Body of pancreas (tissue), 4 donors: ENCODE measurements around the gene ACAD8.

ENCODE experiments used
- POLR2A ChIP-seq, 3 donors: fragments of 450-650 bp; IDR thresholded peaks; one replicate each; pipeline ENCODE4 v1.6.1; 2016; ENCODE audit warnings: antibody characterized with exemption in 3 of 3, mild to moderate bottlenecking in 2 of 3
- TF ChIP-seq, protein P1 (sequence below), 7 experiments: fragments of 450-650 bp in 4 of 7; fragments of 200-600 bp in 3 of 7; sonication (generic) in 3 of 7; IDR thresholded peaks; one replicate each; pipeline ENCODE4 v1.5.1; 2016 to 2019; ENCODE audit warnings: antibody characterized with exemption in 7 of 7

DNA sequence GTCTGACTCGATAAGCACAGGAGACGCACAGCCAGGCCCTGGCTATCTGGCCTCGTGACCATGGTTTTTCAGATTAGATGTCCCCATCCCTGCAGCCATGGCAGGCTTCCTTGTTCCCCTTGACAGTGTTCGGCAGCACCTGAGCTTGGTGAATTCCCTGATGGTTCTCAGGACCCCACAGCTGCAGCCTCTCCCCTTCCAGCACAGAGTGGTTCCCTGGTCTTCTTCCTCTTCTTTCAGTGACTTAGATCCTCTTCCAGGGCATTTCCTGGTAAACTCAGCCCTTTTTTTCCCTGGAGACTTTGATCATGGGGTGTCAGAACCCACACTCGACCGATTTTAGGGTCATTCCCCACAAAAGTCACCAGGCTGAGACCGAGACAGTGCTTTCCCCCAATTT is 37.3 kb downstream of the ACAD8 start:
- TF ChIP-seq, protein P1, sequence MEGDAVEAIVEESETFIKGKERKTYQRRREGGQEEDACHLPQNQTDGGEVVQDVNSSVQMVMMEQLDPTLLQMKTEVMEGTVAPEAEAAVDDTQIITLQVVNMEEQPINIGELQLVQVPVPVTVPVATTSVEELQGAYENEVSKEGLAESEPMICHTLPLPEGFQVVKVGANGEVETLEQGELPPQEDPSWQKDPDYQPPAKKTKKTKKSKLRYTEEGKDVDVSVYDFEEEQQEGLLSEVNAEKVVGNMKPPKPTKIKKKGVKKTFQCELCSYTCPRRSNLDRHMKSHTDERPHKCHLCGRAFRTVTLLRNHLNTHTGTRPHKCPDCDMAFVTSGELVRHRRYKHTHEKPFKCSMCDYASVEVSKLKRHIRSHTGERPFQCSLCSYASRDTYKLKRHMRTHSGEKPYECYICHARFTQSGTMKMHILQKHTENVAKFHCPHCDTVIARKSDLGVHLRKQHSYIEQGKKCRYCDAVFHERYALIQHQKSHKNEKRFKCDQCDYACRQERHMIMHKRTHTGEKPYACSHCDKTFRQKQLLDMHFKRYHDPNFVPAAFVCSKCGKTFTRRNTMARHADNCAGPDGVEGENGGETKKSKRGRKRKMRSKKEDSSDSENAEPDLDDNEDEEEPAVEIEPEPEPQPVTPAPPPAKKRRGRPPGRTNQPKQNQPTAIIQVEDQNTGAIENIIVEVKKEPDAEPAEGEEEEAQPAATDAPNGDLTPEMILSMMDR (IDR thresholded peaks at IDR 0.05), result no peak
- no peak for TF ChIP-seq POLR2A (IDR thresholded peaks at IDR 0.05)
